Measurements from ENCODE around the gene CELSR1. TPM values are rescaled to one million over a fixed set of nuclear protein-coding genes. Genes with fewer than 3 reads are reported as not detected.

Gene CELSR1
- total RNA-seq, 1 donor from 2014 or later = 7.7 TPM

- DNase-seq (ENCODE audit: low spot score) = no peak
- Mint-ChIP-seq H3K4me1 (ENCODE audit: unreplicated experiment) (peaks cover 4% of the 10 kb centered on the region), H3K9me3 (ENCODE audit: unreplicated experiment) (no peaks in the 10 kb centered on the region), H3K27ac (ENCODE audit: unreplicated experiment) (no peak overlapping the region), H3K27me3 (ENCODE audit: unreplicated experiment) (peaks cover 9% of the 10 kb centered on the region), H3K4me3 (ENCODE audit: unreplicated experiment) (no peak overlapping the region), H3K36me3 (ENCODE audit: low read depth, unreplicated experiment) (no peaks in the 10 kb centered on the region)
- TF ChIP-seq CTCF (IDR thresholded peaks at IDR 0.05; ENCODE audit: unreplicated experiment) = no peak
Measured at GRCh38 chr22:46549971-46550641, 12.7 kb upstream of the CELSR1 start.

GRCh38 chr22:46549563-46549840, 12.1 kb upstream of the CELSR1 start:
- H3K27ac Mint-ChIP-seq (ENCODE audit: unreplicated experiment) = no peak overlapping the region
- no peaks in the 10 kb centered on the region for H3K9me3 Mint-ChIP-seq (ENCODE audit: unreplicated experiment)
- DNase-seq (ENCODE audit: low spot score) = no peak
- peaks cover 9% of the 10 kb centered on the region for H3K27me3 Mint-ChIP-seq (ENCODE audit: unreplicated experiment)
- no peak for TF ChIP-seq CTCF (IDR thresholded peaks at IDR 0.05; ENCODE audit: unreplicated experiment)
- no peak overlapping the region for H3K4me3 Mint-ChIP-seq (ENCODE audit: unreplicated experiment)
- peaks cover 4% of the 10 kb centered on the region for H3K4me1 Mint-ChIP-seq (ENCODE audit: unreplicated experiment)
- H3K36me3 Mint-ChIP-seq (ENCODE audit: low read depth, unreplicated experiment) = no peaks in the 10 kb centered on the region

- H3K27me3 Mint-ChIP-seq (ENCODE audit: unreplicated experiment) = peaks cover 14% of the 10 kb centered on the region
- peaks cover 4% of the 10 kb centered on the region for H3K4me1 Mint-ChIP-seq (ENCODE audit: unreplicated experiment)
- no peaks in the 10 kb centered on the region for H3K36me3 Mint-ChIP-seq (ENCODE audit: low read depth, unreplicated experiment)
- no peak for TF ChIP-seq CTCF (IDR thresholded peaks at IDR 0.05; ENCODE audit: unreplicated experiment)
- no peak overlapping the region for H3K4me3 Mint-ChIP-seq (ENCODE audit: unreplicated experiment)
- no peaks in the 10 kb centered on the region for H3K9me3 Mint-ChIP-seq (ENCODE audit: unreplicated experiment)
- DNase-seq (ENCODE audit: low spot score) = no peak
- H3K27ac Mint-ChIP-seq (ENCODE audit: unreplicated experiment) = no peak overlapping the region
Measured at GRCh38 chr22:46547883-46548244, 10.4 kb upstream of the CELSR1 start.

- no peak for TF ChIP-seq CTCF (IDR thresholded peaks at IDR 0.05; ENCODE audit: unreplicated experiment)
- Mint-ChIP-seq H3K9me3 (ENCODE audit: unreplicated experiment) (no peaks in the 10 kb centered on the region), H3K4me1 (ENCODE audit: unreplicated experiment) (peaks cover 4% of the 10 kb centered on the region), H3K4me3 (ENCODE audit: unreplicated experiment) (no peak overlapping the region), H3K36me3 (ENCODE audit: low read depth, unreplicated experiment) (no peaks in the 10 kb centered on the region), H3K27ac (ENCODE audit: unreplicated experiment) (no peak overlapping the region), H3K27me3 (ENCODE audit: unreplicated experiment) (peaks cover 14% of the 10 kb centered on the region)
- DNase-seq (ENCODE audit: low spot score) = no peak
Measured at GRCh38 chr22:46547179-46547882, 9.9 kb upstream of the CELSR1 start.

- no peaks in the 10 kb centered on the region for H3K9me3 Mint-ChIP-seq (ENCODE audit: unreplicated experiment)
- no peaks in the 10 kb centered on the region for H3K36me3 Mint-ChIP-seq (ENCODE audit: low read depth, unreplicated experiment)
- no peak for TF ChIP-seq CTCF (IDR thresholded peaks at IDR 0.05; ENCODE audit: unreplicated experiment)
- no peak overlapping the region for H3K4me3 Mint-ChIP-seq (ENCODE audit: unreplicated experiment)
- DNase-seq (ENCODE audit: low spot score) = no peak
- H3K4me1 Mint-ChIP-seq (ENCODE audit: unreplicated experiment) = peaks cover 4% of the 10 kb centered on the region
- peaks cover 14% of the 10 kb centered on the region for H3K27me3 Mint-ChIP-seq (ENCODE audit: unreplicated experiment)
- H3K27ac Mint-ChIP-seq (ENCODE audit: unreplicated experiment) = no peak overlapping the region
Measured at GRCh38 chr22:46546466-46547178, 9.2 kb upstream of the CELSR1 start.

All from endothelial cell (in vitro differentiated cells).